ENCODE measurements around the gene BLID. TPM values are rescaled to one million over a fixed set of nuclear protein-coding genes. Genes with fewer than 3 reads are reported as not detected.

Gene BLID
- total and polyA plus RNA-seq, 2 experiments from 2014 or later = 2.9 to 4.1 TPM

GRCh38 chr11:122104341-122104740 is 11.7 kb downstream of the BLID start:
- in situ Hi-C loops (cut with MboI) = no loop called here

GRCh38 chr11:122103726-122104125 is 12.3 kb downstream of the BLID start:
- Histone ChIP-seq H3K9ac (peak overlapping the region; percentile 93), H3K36me3 (ENCODE audit: low read depth) (peaks cover 67% of the 10 kb centered on the region), H3K4me1 (ENCODE audit: insufficient read depth) (peaks cover 70% of the 10 kb centered on the region), H3K79me2 (ENCODE audit: insufficient read depth) (peaks cover 100% of the 10 kb centered on the region), H2AFZ (no peak overlapping the region), H3K27ac (peak overlapping the region; percentile 93), H3K9me3 (ENCODE audit: low read depth) (no peaks in the 10 kb centered on the region), H3K27me3 (replicated peaks; ENCODE audit: insufficient read depth) (no peaks in the 10 kb centered on the region), H3K4me2 (ENCODE audit: unreplicated experiment) (peak overlapping the region; percentile 100), H4K20me1 (ENCODE audit: insufficient read depth) (no peaks in the 10 kb centered on the region; the same call in 1 of the 2 replicates), H3F3A (ENCODE audit: insufficient read depth) (peaks cover 97% of the 10 kb centered on the region), H3K9me2 (ENCODE audit: insufficient read depth) (no peaks in the 10 kb centered on the region), H3K4me3 (peak overlapping the region; percentile 15)
- in situ Hi-C loops (cut with MboI) = no loop called here
- WGBS, 2 experiments (ENCODE audit: low coverage in 1 of 2, low lambda C conversion rate in 2 of 2, missing lambda C conversion rate in 2 of 2) = 59 to 60% methylated on average over 4 of the region's 4 CpGs
- TF ChIP-seq EZH2 (IDR thresholded peaks at IDR 0.05; ENCODE audit: insufficient read depth, poor library complexity, severe bottlenecking) = no peak
- no peak for TF ChIP-seq EZH2phosphoT487 (IDR thresholded peaks at IDR 0.05; ENCODE audit: insufficient read depth, low read depth)
- DNase-seq = no peak

More at GRCh38 chr11:122104341-122104740, 11.7 kb downstream of the BLID start:
- peak overlapping the region; percentile 93 for H3K27ac ChIP-seq
- peak overlapping the region; percentile 15 for H3K4me3 ChIP-seq
- no peaks in the 10 kb centered on the region; the same call in 1 of the 2 replicates for H4K20me1 ChIP-seq (ENCODE audit: insufficient read depth)
- peak; percentile 63 for DNase-seq
- H3K9ac ChIP-seq = peak overlapping the region; percentile 93
- H3K4me2 ChIP-seq (ENCODE audit: unreplicated experiment) = peak overlapping the region; percentile 100
- H3K79me2 ChIP-seq (ENCODE audit: insufficient read depth) = peaks cover 100% of the 10 kb centered on the region
- TF ChIP-seq EZH2 (IDR thresholded peaks at IDR 0.05; ENCODE audit: insufficient read depth, poor library complexity, severe bottlenecking) (no peak), EZH2phosphoT487 (IDR thresholded peaks at IDR 0.05; ENCODE audit: insufficient read depth, low read depth) (no peak)
- 25 to 45% methylated on average over 1 of the region's 1 CpG for WGBS, 2 experiments (ENCODE audit: low coverage in 1 of 2, low lambda C conversion rate in 2 of 2, missing lambda C conversion rate in 2 of 2)
- H3K36me3 ChIP-seq (ENCODE audit: low read depth) = peaks cover 67% of the 10 kb centered on the region
- no peaks in the 10 kb centered on the region for H3K9me2 ChIP-seq (ENCODE audit: insufficient read depth)
- H3K9me3 ChIP-seq (ENCODE audit: low read depth) = no peaks in the 10 kb centered on the region
- no peak overlapping the region for H2AFZ ChIP-seq
- peaks cover 97% of the 10 kb centered on the region for H3F3A ChIP-seq (ENCODE audit: insufficient read depth)
- H3K27me3 ChIP-seq (replicated peaks; ENCODE audit: insufficient read depth) = no peaks in the 10 kb centered on the region
- peaks cover 75% of the 10 kb centered on the region for H3K4me1 ChIP-seq (ENCODE audit: insufficient read depth)

GRCh38 chr11:122103321-122103720 is 12.7 kb downstream of the BLID start:
- H4K20me1 ChIP-seq (ENCODE audit: insufficient read depth) = no peaks in the 10 kb centered on the region; the same call in 1 of the 2 replicates
- H3K79me2 ChIP-seq (ENCODE audit: insufficient read depth) = peaks cover 100% of the 10 kb centered on the region
- H3K9me3 ChIP-seq (ENCODE audit: low read depth) = no peaks in the 10 kb centered on the region
- in situ Hi-C loops (cut with MboI) = no loop called here
- peaks cover 68% of the 10 kb centered on the region for H3K36me3 ChIP-seq (ENCODE audit: low read depth)
- peaks cover 97% of the 10 kb centered on the region for H3F3A ChIP-seq (ENCODE audit: insufficient read depth)
- H3K4me1 ChIP-seq (ENCODE audit: insufficient read depth) = peaks cover 66% of the 10 kb centered on the region
- no peaks in the 10 kb centered on the region for H3K9me2 ChIP-seq (ENCODE audit: insufficient read depth)
- H3K27me3 ChIP-seq (replicated peaks; ENCODE audit: insufficient read depth) = no peaks in the 10 kb centered on the region
- peak overlapping the region; percentile 99 for H3K4me3 ChIP-seq
- no peak overlapping the region for H2AFZ ChIP-seq
- TF ChIP-seq EZH2phosphoT487 (IDR thresholded peaks at IDR 0.05; ENCODE audit: insufficient read depth, low read depth) (no peak), EZH2 (IDR thresholded peaks at IDR 0.05; ENCODE audit: insufficient read depth, poor library complexity, severe bottlenecking) (no peak)
- peak overlapping the region; percentile 93 for H3K9ac ChIP-seq
- H3K4me2 ChIP-seq (ENCODE audit: unreplicated experiment) = peak overlapping the region; percentile 100
- H3K27ac ChIP-seq = peak overlapping the region; percentile 93
- DNase-seq = peak; percentile 87
- WGBS, 2 experiments (ENCODE audit: low coverage in 1 of 2, low lambda C conversion rate in 2 of 2, missing lambda C conversion rate in 2 of 2) = 12 to 13% methylated on average over 6 of the region's 6 CpGs

- 26 to 31% methylated on average over 4 of the region's 4 CpGs for WGBS, 2 experiments (ENCODE audit: low coverage in 1 of 2, low lambda C conversion rate in 2 of 2, missing lambda C conversion rate in 2 of 2)
- Histone ChIP-seq H3K4me3 (peak overlapping the region; percentile 99), H3K27ac (peak overlapping the region; percentile 93), H3K79me2 (ENCODE audit: insufficient read depth) (peaks cover 100% of the 10 kb centered on the region), H2AFZ (no peak overlapping the region), H3K9me2 (ENCODE audit: insufficient read depth) (no peaks in the 10 kb centered on the region), H3K4me1 (ENCODE audit: insufficient read depth) (peaks cover 57% of the 10 kb centered on the region), H3K4me2 (ENCODE audit: unreplicated experiment) (peak overlapping the region; percentile 100), H3K36me3 (ENCODE audit: low read depth) (peaks cover 68% of the 10 kb centered on the region), H3F3A (ENCODE audit: insufficient read depth) (peaks cover 97% of the 10 kb centered on the region), H3K9ac (peak overlapping the region; percentile 93), H3K27me3 (replicated peaks; ENCODE audit: insufficient read depth) (no peaks in the 10 kb centered on the region), H3K9me3 (ENCODE audit: low read depth) (no peaks in the 10 kb centered on the region), H4K20me1 (ENCODE audit: insufficient read depth) (no peaks in the 10 kb centered on the region; the same call in 1 of the 2 replicates)
- TF ChIP-seq EZH2phosphoT487 (IDR thresholded peaks at IDR 0.05; ENCODE audit: insufficient read depth, low read depth) = no peak
- no peak for TF ChIP-seq EZH2 (IDR thresholded peaks at IDR 0.05; ENCODE audit: insufficient read depth, poor library complexity, severe bottlenecking)
- in situ Hi-C loops (cut with MboI) = no loop called here
- DNase-seq = peak; percentile 68
Measured at GRCh38 chr11:122102426-122102825, 13.6 kb downstream of the BLID start.

Data from GM23248 (cell line).